GM20000 (cell line): Measurements from ENCODE around the gene MS4A10.
"Not testable (repeated sequence)": the region's sequence is repeated elsewhere in the genome, so short reads cannot be mapped to it uniquely, and the experiment has no call there.

Experiments
- DNase-seq: peaks from one replicate; pipeline ENCODE4 v3.0.0; 2012; ENCODE audit warnings: low spot score
- TF ChIP-seq, protein P1 (sequence below): IDR thresholded peaks from 2 replicates; pipeline ENCODE4 v1.5.1; 2012; ENCODE audit warnings: mild to moderate bottlenecking, control low read depth; ENCODE audit errors: extremely low read depth, missing control alignments

The MS4A10 gene

DNA sequence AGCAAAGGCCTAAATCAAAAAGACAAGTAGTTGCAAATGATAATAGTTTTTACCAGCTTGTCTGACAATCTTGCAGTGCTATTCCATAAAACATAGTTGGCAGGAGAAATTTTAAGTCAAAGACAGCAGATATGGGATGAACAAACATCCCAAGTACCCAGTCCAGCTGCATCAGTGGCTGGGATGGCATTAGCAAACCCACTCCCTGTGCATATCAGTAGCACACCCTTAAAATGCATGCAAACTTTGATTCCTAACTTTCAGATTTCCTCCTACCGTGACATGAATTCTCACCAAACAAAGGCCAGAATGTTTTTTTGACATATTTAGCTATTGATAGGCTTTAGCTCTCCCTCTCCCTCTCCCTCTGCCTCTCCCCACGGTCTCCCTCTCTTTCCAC is 29.0 kb downstream of the MS4A10 start:
- TF ChIP-seq, protein P1, sequence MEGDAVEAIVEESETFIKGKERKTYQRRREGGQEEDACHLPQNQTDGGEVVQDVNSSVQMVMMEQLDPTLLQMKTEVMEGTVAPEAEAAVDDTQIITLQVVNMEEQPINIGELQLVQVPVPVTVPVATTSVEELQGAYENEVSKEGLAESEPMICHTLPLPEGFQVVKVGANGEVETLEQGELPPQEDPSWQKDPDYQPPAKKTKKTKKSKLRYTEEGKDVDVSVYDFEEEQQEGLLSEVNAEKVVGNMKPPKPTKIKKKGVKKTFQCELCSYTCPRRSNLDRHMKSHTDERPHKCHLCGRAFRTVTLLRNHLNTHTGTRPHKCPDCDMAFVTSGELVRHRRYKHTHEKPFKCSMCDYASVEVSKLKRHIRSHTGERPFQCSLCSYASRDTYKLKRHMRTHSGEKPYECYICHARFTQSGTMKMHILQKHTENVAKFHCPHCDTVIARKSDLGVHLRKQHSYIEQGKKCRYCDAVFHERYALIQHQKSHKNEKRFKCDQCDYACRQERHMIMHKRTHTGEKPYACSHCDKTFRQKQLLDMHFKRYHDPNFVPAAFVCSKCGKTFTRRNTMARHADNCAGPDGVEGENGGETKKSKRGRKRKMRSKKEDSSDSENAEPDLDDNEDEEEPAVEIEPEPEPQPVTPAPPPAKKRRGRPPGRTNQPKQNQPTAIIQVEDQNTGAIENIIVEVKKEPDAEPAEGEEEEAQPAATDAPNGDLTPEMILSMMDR = no peak
- DNase-seq = no peak

DNA sequence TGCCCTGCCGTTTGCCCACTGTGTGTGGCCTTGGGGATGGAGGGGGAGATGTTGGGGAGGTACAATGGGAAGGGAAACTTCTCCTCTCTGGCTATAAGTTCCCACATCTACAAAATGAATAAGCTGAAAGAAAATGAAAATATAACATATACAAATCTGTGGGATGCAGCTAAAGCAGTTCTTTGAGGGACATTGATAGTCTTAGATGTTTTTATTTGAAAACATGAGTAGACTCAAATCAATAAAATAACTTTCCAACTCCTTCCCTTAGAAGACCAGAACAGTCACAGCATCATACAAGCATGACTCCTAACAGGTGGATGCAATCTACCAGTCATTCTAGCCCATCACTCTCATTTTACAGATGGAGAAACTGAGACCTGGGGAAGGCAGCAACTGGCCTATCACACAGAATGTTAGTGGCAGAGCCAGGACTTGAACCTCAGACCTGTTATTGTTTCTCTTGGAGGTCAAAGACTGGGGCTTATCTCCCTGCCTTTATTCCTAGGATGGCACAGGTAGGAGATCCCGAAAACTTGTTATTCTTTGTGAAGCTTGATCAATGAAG is 31.5 kb downstream of the MS4A10 start:
- DNase-seq = no peak
- TF ChIP-seq, protein P1 = no peak

DNA sequence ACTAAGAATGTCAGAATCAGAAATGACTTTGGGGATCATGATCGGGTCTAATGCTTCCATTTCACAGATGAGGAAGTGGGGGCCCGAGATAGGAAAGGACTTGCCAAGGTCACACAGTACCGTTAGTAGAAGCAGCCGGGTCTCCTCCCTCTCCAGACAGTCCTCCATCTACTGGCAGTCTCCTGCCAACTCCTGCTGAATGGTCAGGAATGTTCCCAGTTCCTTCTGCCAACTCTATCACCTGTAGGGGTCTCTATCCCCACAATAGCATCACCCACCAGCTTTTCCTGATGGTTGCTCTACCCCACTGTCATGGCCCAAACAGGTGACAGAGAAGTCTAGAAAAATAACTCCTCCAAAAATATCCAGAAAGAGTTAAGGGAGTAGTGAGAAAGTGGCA is 32.9 kb downstream of the MS4A10 start:
- TF ChIP-seq, protein P1 = no peak
- DNase-seq = no peak

DNA sequence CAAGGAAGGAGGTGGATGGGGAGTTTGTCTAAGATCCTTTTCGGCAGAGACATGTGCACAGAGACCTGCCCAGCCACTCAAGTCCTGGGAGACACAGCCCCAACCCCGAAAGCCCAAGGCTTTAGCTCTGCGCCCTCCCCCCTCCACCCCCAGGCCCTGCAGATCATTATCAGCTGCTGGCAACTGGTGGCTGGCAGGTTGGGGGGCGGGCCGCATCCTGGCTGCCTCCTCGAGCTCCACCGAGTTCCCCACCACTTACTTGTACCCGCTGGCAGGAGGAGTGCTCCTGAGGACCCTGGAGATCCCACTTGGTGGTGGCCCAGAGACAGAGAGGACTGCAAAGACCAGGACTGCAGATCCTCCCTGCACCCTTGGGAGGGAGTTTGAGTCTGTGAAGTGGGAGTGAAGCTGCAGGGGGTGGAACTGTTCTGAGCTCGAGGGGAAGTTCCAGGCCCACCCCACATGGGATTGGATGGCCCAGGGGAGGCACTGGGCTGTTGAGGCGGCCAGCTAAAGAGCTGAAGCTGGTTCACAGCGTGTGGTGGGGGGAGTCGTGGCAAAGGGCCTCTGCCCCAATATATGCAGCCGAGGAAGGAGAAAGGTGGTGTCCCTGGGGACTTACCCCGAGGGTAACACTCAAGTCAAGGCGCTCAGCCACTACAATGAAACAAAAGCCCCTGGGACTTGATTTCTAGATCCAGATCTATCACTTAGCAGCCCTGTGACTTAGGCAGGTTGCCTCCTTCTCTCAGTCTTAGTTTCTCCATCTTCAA is 36.9 kb downstream of the MS4A10 start:
- TF ChIP-seq, protein P1 = no peak
- no peak for DNase-seq

DNA sequence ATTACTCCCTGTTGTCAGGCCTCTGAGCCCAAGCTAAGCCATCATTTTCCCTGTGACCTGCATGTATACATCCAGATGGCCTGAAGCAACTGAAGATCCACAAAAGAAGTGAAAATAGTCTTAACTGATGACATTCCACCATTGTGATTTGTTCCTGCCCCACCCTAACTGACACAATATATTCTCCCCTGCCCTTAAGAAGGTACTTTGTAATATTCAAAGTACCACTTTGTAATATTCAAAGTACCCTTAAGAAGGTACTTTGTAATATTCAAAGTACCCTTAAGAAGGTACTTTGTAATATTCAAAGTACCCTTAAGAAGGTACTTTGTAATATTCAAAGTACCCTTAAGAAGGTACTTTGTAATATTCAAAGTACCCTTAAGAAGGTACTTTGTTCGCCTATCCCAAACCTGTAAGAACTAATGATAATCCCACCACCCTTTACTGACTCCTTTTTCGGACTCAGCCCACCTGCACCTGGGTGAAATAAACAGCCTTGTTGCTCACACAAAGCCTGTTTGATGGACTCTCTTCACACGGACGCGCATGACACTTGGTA is 38.7 kb downstream of the MS4A10 start:
- not testable (repeated sequence) for DNase-seq

DNA sequence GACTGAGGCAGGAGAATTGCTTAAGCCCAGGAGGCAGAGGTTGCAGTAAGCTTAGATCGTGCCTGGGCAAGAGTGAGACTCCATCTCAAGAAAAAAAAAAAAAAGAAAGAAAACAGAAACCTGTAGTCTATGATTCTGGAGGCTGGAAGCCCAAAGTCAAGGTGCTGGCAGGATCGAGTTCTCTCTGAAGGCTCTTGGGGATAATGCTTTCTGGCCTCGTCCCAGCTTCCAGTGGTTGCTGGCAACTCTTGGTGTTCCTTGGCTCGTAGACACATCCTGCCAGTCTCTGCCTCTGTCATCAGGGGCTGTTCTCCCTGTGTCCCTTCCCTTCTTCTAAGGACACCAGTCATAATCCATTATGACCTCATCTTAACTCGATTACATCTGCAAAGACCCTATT is 40.0 kb downstream of the MS4A10 start:
- no peak for DNase-seq
- TF ChIP-seq, protein P1 = no peak

DNA sequence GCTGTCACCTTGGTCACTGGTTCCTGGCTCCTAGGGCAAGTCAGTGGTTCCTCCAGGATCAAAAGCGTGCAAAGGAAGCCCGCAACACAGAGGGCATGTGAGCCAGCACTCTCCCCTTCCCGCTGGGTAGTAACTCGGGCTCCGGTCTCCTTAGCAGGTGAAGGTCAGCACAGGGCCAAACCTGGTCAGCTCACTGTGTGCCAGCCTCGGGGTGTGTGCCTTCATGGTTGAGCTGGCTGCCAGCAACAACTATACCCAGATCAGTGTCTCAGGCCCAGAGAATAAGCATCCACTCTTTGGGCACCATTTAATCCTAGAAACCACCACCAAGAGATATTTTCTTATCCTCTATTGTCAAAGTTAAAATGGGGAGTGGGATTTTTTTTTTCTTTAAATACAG is 40.7 kb downstream of the MS4A10 start:
- no peak for DNase-seq
- TF ChIP-seq, protein P1 = no peak
